Astrocyte of the spinal cord (primary cell): Measurements from ENCODE around the gene CACNA1A.
"Not testable (repeated sequence)": the region's sequence is repeated elsewhere in the genome, so short reads cannot be mapped to it uniquely, and the experiment has no call there.

ENCODE experiments used
- DNase-seq: peaks from one replicate; pipeline ENCODE4 v3.0.0; 2011; ENCODE audit warnings: low read depth, low spot score
- H3K4me3 ChIP-seq: 2 replicates; pipeline ENCODE4 v1.5.1; 2011; ENCODE audit warnings: low read depth, mild to moderate bottlenecking, low read length, moderate library complexity
- in situ Hi-C: cut with HindIII; loops from 2 replicates; pipeline ENCODE4 v1.10.0; 2017; ENCODE audit warnings: low sequenced_read_pairs
- TF ChIP-seq, protein P1 (sequence below): IDR thresholded peaks from 2 replicates; pipeline ENCODE4 v1.5.1; 2012; ENCODE audit warnings: low read depth, mild to moderate bottlenecking, low read length, inconsistent platforms

Gene CACNA1A

DNA sequence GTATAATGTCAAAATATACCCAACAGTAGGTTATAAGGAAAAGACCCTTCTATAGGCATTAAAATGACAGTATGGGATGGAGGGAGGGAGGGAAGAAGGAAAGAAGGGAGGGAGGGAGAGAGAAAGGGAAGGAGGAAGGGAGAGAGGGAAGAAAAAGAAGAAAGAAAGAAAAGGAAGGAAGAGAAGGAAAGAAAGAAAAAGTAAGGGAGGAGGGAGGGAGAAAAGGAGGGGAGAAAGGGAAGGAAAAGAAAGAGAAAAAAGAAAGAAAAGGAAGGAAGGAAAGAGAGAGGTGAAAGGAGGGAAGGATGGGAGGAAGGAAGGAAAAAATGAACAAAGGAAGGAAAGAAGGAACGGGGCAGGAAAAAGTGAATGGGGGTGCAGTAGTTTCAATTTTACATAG lies 35.3 kb upstream of the CACNA1A start:
- TF ChIP-seq, protein P1, sequence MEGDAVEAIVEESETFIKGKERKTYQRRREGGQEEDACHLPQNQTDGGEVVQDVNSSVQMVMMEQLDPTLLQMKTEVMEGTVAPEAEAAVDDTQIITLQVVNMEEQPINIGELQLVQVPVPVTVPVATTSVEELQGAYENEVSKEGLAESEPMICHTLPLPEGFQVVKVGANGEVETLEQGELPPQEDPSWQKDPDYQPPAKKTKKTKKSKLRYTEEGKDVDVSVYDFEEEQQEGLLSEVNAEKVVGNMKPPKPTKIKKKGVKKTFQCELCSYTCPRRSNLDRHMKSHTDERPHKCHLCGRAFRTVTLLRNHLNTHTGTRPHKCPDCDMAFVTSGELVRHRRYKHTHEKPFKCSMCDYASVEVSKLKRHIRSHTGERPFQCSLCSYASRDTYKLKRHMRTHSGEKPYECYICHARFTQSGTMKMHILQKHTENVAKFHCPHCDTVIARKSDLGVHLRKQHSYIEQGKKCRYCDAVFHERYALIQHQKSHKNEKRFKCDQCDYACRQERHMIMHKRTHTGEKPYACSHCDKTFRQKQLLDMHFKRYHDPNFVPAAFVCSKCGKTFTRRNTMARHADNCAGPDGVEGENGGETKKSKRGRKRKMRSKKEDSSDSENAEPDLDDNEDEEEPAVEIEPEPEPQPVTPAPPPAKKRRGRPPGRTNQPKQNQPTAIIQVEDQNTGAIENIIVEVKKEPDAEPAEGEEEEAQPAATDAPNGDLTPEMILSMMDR: no peak
- H3K4me3 ChIP-seq: no peak overlapping the region
- in situ Hi-C loops: no loop called here
- DNase-seq: no peak

DNA sequence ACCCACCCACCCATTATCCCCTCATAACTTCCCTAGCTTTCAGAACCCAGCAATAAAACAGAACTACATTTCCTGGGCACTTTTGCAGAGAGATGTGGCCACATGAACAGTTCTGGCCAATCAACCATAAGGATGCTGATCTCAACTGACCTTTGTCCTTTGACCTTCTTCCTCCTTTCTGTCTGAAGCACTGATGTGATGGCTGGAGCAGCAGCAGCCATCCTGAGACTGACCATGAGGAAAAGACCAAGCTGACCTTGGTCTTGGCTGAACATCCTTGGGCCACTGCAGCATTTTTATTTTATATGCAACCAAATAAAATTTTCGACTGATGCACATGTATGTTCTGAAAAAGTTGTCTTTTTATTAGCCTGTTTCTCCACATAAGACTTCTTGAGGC lies 33.1 kb upstream of the CACNA1A start:
- H3K4me3 ChIP-seq: no peak overlapping the region
- TF ChIP-seq, protein P1: no peak
- no peak for DNase-seq
- in situ Hi-C loops: no loop called here

DNA sequence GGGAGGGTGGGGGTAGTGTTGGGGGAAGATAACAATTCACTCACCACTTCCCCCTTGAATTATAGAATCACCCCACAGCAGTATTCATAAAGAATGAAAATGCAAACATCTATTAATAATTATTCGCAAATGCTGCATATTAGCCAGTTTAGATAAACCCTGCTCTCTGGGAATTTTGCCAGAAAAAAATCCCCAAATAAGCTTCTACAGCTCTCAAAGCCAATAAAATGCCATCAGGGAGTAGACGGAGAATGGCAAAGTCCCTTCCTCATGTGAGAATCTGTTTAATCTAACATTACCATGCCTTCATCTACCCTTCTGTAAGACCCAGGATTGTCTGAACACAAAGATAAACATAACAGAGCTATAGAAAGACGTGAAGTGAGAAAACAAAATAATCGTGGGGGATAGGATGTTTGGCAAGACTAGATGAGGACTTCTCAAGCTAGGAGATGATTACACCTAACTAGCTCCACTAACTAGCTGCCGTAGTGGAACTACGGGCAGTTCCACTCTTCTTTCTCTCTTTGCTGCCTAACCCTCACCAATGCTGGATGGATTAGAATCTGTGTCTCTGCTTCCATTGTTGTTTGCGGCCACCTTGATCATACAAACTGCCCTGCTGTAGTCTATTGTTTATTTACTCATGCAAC lies 32.4 kb upstream of the CACNA1A start:
- in situ Hi-C loops: no loop called here
- TF ChIP-seq, protein P1: no peak
- DNase-seq: no peak
- no peak overlapping the region for H3K4me3 ChIP-seq

DNA sequence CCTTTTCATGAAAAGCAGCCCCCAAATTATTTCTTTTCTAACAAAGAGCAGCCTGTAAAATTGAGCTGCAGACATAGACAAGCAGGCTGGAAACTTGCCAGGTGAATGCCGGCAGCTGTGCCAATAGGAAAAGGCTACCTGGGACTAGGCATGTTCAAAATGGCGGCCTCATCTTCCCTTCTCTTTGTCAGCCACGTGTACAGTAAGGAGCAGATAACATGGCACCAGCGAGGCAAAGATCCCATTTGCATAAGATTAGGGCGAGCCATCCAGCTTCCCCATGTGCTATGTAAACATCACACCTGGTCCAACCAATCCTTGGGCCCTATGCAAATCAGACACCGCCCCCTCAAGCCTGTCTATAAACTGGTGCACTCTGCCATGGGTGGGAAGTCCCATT lies 31.2 kb upstream of the CACNA1A start:
- in situ Hi-C loops: no loop called here
- DNase-seq: no peak
- TF ChIP-seq, protein P1: no peak
- no peak overlapping the region for H3K4me3 ChIP-seq

DNA sequence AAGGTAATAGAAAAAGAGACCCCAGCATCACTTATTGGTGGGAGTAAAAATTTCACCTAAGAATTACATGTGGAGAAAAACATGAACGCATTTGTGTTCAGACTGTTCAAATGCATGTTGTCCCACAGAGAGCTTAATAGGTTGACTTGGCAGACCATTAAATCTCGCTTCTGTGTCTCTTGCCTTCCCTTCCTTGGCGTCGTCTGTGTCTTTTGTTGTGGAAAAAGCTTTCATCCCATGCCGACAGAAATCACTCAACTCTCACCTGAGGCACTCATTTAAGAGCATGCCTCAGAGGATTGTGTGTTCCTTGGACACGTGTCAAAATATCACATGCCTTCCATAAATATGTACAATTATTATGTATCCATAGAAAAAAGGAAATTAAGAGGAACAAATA lies 24.4 kb upstream of the CACNA1A start:
- in situ Hi-C loops: no loop called here
- DNase-seq: no peak
- H3K4me3 ChIP-seq: no peak overlapping the region
- TF ChIP-seq, protein P1: no peak

DNA sequence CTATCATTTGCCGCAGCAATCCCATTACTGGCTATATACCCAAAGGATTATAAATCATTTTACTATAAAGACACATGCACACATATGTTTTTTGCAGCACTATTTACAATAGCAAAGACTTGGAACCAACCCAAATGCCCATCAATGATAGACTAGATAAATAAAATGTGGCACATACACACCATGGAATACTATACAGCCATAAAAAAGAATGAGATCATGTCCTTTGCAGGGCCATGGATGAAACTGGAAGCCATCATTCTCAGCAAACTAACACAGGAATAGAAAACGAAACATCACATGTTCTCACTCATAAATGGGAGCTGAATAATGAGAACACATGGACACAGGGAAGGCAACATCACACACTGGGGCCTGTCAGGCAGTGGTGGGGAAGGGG lies 23.4 kb upstream of the CACNA1A start:
- in situ Hi-C loops, DNase-seq, H3K4me3 ChIP-seq: not testable (repeated sequence)

DNA sequence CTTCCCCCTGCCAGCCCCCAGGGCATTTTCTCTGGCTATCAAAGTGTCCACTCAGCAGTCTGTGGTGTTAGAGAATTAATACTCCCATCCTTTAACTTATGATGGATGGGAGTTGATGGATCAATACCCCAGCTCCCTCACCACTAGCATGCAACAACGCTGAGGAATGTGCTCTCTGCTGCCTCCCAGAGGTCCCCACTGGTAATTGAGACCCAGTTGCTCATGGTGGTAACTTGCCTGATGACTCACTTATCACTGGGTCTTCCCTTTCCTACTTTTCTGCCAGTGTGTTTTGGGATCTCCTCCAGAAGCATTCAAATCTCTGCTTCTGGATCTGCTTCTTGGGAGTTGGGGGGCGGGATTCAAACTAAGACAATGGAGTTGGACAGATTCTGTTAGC lies 20.3 kb upstream of the CACNA1A start:
- DNase-seq: no peak
- H3K4me3 ChIP-seq: no peak overlapping the region
- in situ Hi-C loops: no loop called here
- TF ChIP-seq, protein P1: peak; percentile 21
